CD4-positive, alpha-beta T cell treated with Interleukin-21 for 1 hour (primary cell): ENCODE results near the gene LRP6.
"Not testable (repeated sequence)": the region's sequence is repeated elsewhere in the genome, so short reads cannot be mapped to it uniquely, and the experiment has no call there.

Experiments used
- DNase-seq: peaks from one replicate; pipeline ENCODE4 v3.0.0-alpha.2; 2020

LRP6 gene

GRCh38 chr12:12265571-12266388 is 1.1 kb downstream of the LRP6 start:
- no peak for DNase-seq

DNA sequence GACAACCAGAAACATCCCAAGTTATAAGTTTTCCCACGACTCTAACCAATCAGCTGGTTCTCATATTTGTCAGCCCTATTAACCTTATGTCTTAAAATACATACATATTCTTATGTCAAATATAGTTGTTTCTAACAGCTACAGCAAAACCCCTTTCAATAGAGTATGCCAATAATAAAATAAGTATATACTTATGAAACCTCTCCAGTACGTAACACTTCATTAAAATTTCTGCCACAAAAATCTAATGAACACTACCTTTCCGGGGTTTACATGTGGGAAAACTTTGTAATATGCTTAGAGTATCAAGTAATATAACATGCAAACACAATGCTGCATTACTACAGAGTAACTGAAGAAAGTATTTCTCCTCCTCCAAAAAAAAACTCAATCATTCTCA is 1.8 kb downstream of the LRP6 start:
- DNase-seq = no peak

- no peak for DNase-seq
These were observed 2.9 kb downstream of the LRP6 start for GRCh38 chr12:12263909-12264308.

DNA sequence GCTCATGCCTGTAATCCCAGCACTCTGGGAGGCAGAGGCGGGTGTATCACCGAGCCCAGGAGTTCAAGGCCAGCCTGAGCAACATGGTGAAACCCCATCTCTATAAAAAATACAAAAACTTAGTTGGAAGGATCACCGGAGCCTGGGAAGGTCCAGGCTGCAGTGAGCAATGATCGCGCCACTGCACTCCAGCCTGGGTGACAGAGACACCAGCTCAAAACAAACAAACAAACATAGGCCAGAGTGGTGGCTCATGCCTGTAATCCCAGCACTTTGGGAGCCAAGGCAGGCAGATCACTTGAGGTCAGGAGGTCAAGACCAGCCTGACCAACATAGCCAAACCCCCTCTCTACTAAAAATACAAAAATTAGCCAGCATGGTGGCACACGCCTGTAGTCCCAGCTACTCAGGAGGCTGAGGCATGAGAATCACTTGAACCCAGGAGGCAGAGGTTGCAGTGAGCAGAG is 10.5 kb downstream of the LRP6 start:
- not testable (repeated sequence) for DNase-seq

DNA sequence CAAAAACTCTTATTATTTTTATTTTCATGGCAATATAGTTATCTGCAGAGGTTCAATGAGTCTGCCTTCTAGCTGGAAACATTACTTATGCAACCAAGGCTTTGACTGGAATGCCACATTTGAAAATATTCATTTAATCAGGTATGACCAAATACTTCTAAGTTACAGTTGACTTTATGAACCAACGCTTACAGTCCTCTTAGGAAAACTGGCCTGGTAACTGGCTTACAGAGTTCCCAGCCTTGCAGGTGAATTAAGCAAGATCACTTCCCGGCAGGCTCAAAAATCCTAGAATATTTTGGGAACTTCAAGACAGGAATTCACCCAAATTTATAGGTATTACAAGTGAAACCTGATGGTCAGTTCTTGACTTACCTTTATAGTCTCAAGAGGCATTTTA is 12.3 kb downstream of the LRP6 start:
- DNase-seq = no peak

GRCh38 chr12:12249216-12250050 is 17.4 kb downstream of the LRP6 start:
- no peak for DNase-seq

- DNase-seq = no peak
These were observed 19.3 kb downstream of the LRP6 start for GRCh38 chr12:12247584-12247983.

GRCh38 chr12:12244341-12244740 is 22.5 kb downstream of the LRP6 start:
- no peak for DNase-seq

- DNase-seq = no peak
These were observed 26.0 kb downstream of the LRP6 start for GRCh38 chr12:12240662-12241340.

- DNase-seq = no peak
These were observed 27.7 kb downstream of the LRP6 start for GRCh38 chr12:12239127-12239526.

- DNase-seq = no peak
These were observed 28.2 kb downstream of the LRP6 start for GRCh38 chr12:12238605-12239004.

GRCh38 chr12:12236896-12237295 is 29.9 kb downstream of the LRP6 start:
- no peak for DNase-seq

- no peak for DNase-seq
These were observed 36.6 kb downstream of the LRP6 start for GRCh38 chr12:12230275-12230674.

- no peak for DNase-seq
These were observed 37.2 kb downstream of the LRP6 start for GRCh38 chr12:12229556-12230092.

DNA sequence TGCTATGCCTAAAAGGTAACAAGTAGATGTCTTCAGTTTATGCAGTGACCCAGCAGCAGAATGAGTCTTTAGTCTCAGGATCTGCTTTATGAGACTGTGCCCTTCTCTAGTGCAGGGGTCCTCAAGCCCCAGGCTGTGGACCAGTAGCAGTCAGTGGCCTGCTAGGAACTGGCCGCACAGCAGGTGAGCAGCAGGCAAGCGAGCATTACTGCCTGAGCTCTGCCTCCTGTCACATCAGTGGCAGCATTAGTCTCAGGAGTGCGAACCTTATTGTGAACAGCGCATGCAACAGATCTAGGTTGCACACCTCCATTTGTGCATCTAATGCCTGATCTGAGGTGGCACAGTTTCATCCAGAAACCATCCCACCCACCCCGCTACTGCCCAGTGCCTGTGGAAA is 38.4 kb downstream of the LRP6 start:
- no peak for DNase-seq

- no peak for DNase-seq
These were observed 40.7 kb downstream of the LRP6 start for GRCh38 chr12:12226187-12226586.

- no peak for DNase-seq
These were observed 42.5 kb downstream of the LRP6 start for GRCh38 chr12:12224240-12224940.

DNA sequence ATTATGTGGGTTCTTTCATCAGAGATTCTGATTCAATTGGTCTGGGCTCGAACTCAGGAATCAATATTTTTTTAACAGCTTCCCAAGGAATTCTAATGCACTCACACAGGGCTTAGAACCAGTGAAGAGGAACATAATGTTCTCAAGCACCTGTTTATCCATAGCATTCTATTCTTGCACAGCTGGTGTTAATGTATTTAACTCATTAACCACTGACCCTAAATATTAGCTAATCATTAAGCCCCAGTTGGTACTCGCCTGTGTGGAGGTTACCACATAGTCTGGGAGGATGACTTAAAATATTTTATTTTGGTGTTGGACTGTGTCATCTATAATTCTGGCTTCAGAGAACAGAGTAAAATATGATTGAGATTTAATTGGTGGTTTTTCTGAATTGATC is 45.3 kb downstream of the LRP6 start:
- no peak for DNase-seq

GRCh38 chr12:12219664-12220063 is 47.2 kb downstream of the LRP6 start:
- no peak for DNase-seq

- DNase-seq = no peak
These were observed 49.9 kb downstream of the LRP6 start for GRCh38 chr12:12217018-12217359.

DNA sequence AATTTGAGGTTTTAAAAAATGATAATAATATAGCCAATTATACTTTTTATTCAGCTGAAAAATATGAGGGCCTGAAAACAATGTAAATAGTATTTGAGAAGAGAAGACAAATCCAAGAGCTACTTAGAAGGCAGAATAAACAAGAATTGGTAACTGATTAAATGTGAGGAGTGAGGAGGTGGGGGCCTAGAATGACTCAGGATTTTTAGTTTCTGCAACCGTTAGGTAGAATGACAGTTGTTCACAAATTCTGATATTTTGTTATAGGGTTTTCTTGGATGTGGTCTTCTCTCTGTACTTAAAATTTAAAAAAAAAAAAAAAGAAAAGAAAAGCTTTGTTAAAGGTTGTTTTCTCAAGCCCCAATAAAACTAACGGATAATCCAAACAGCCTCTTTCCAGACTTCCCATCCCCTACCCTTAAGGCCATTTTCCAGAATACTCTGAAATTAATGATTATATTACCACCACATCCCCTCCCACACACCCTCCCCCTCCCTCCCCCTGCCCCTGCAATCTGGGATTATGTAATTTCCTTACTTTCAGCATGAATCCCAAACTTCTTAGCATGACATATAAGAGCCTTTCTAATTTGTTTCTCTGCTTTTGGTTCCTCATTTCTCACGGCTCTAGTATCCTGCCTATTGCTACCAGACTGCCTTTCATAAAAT is 50.4 kb downstream of the LRP6 start:
- no peak for DNase-seq

DNA sequence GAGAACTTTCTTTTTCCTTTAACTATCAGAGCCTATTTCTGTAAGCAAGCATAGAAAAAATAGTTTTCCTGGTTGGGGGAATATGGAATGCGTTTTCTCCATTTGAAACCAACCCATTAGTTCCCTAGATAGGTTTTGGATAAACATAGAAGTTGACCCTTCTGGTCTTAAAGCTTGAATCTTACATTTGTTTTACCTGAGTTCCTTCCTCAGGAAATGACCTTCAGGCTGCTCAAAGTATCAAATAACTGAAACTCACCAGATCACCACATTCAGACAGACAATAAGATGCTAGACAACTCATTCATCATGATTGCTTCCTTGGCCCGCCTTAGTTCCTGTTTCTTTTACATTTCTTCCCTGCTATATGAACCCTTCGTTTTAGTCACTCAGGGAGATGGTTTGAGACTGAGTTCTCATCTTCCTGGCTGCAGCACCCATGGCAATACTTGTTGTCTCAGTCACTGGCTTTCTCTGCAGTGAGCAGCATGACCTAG is 52.2 kb downstream of the LRP6 start:
- DNase-seq = no peak
